Progenitor cell of endocrine pancreas (in vitro differentiated cells): ENCODE measurements around the gene SLC39A13. TPM values are rescaled to one million over a fixed set of nuclear protein-coding genes. Genes with fewer than 3 reads are reported as not detected.

Experiments used
- DNase-seq: peaks from one replicate; pipeline ENCODE4 v3.0.0; 2021; ENCODE audit warnings: low spot score; ENCODE audit not compliant: unreplicated experiment
- H3K27ac Mint-ChIP-seq: 2 replicates; pipeline ENCODE4 v1.8.0; 2021; ENCODE audit warnings: mild to moderate bottlenecking, moderate library complexity, mixed read lengths
- H3K27me3 Mint-ChIP-seq: 2 replicates; pipeline ENCODE4 v1.8.0; 2021; ENCODE audit warnings: mixed read lengths
- H3K36me3 Mint-ChIP-seq: 2 replicates; pipeline ENCODE4 v1.8.0; 2022; ENCODE audit warnings: mixed read lengths; ENCODE audit not compliant: insufficient read depth
- H3K4me1 Mint-ChIP-seq: 2 replicates; pipeline ENCODE4 v1.8.0; 2021; ENCODE audit warnings: low read depth, mixed read lengths
- H3K4me3 Mint-ChIP-seq: 2 replicates; pipeline ENCODE4 v1.8.0; 2021; ENCODE audit warnings: low read depth, mild to moderate bottlenecking, moderate library complexity, mixed read lengths
- H3K9me3 Mint-ChIP-seq: 2 replicates; pipeline ENCODE4 v1.8.0; 2021; ENCODE audit warnings: low read depth, mixed read lengths
- total RNA-seq: library from RNA; stranded (reverse); gene quantifications from 2 replicates; pipeline ENCODE4 v1.2.1, GENCODE V29; 2021
- TF ChIP-seq, protein P1 (sequence below): fragments of 200-600 bp; sonication (generic); IDR thresholded peaks from one replicate; pipeline ENCODE4 v1.5.0; 2021; ENCODE audit warnings: antibody characterized with exemption, mild to moderate bottlenecking; ENCODE audit not compliant: unreplicated experiment

The SLC39A13 gene
- total RNA-seq, 1 donor from 2014 or later: 42.4 TPM

DNA sequence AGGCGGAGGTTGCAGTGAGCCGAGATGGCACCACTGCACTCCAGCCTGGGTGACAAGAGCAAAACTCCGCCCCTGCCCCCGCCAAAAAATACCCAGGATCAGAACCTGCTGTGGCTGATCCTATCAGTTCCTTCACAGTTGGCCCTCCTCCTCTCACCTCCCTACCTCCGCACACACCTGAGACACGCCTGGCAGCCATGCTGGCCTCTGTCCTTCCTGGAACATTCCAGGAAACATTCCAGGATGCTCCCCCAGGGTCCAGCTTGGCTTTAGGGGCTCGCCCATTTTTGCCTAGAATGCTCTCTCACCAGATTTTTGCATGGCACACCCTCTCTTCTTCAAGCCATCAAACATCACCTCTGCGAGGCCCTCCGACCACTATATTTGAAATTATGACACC lies 38.4 kb downstream of the SLC39A13 start:
- no peak for DNase-seq
- no peaks in the 10 kb centered on the region for H3K27me3 Mint-ChIP-seq
- H3K9me3 Mint-ChIP-seq: no peaks in the 10 kb centered on the region
- peak overlapping the region; percentile 6 for H3K27ac Mint-ChIP-seq
- TF ChIP-seq, protein P1, sequence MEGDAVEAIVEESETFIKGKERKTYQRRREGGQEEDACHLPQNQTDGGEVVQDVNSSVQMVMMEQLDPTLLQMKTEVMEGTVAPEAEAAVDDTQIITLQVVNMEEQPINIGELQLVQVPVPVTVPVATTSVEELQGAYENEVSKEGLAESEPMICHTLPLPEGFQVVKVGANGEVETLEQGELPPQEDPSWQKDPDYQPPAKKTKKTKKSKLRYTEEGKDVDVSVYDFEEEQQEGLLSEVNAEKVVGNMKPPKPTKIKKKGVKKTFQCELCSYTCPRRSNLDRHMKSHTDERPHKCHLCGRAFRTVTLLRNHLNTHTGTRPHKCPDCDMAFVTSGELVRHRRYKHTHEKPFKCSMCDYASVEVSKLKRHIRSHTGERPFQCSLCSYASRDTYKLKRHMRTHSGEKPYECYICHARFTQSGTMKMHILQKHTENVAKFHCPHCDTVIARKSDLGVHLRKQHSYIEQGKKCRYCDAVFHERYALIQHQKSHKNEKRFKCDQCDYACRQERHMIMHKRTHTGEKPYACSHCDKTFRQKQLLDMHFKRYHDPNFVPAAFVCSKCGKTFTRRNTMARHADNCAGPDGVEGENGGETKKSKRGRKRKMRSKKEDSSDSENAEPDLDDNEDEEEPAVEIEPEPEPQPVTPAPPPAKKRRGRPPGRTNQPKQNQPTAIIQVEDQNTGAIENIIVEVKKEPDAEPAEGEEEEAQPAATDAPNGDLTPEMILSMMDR: no peak
- no peaks in the 10 kb centered on the region for H3K36me3 Mint-ChIP-seq
- H3K4me1 Mint-ChIP-seq: no peaks in the 10 kb centered on the region
- H3K4me3 Mint-ChIP-seq: no peak overlapping the region

DNA sequence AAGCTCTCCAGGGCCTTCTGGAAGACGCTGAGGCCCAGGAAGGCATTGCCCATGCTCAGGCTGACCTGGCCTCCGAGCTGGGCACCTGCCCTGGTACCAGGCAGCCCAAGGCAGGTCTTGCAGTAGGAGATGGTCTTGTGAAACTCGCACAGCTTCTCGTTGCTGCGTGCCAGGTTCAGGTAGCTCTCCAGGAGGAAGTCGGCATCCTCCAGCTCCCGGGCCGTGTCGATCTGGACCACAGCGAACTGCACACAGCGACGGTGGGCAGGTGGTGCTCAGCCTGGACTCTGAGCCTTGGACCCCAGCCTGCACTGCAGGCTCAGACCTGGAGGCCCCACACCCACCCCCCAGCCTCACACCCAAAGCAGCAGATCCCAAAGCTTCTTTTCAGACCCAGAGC lies 39.5 kb downstream of the SLC39A13 start:
- Mint-ChIP-seq H3K4me1 (no peaks in the 10 kb centered on the region), H3K27me3 (no peaks in the 10 kb centered on the region), H3K9me3 (no peaks in the 10 kb centered on the region), H3K27ac (no peak overlapping the region), H3K4me3 (no peak overlapping the region), H3K36me3 (no peaks in the 10 kb centered on the region)
- TF ChIP-seq, protein P1: no peak
- no peak for DNase-seq

DNA sequence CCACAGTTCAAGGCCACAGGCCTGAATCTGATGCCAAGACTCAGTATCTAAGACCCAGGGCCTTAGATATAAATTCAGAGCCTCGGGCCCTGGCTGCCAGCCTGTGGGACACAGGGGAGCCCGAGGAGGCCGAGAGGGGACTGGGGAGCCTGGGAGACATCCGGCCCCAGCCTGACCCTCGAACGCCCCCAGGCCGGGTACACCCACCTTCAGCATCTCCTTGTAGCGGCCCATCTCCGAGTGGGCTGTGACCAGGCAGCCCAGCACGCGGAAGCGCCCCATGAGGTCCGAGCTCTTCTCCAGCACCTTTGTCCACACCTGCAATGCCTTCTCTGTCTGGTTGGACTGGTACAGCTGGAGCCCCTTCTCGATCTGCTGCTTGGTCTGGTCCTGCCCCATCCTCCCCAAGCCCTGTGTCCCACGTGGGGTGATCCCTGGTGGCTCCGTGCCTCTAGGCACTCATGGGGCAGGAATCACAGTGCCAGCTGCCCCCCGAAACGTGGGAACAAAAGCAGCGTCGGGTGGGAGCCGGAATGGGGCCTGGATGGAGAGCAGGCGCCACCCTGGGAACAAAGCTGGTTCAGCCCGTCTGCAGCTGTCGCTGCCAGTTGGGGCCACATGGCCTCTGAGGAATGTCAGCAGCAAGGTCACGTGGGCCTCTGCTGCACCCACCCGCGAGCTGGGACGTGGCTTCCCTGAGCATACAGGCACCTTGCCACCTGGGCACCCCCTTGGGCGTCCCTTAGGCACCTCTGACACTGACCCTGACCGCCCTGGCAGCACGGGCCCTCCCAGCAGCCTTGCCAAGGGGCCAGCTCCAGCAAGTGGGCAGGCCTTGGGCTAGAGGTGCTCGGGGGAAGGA lies 40.4 kb downstream of the SLC39A13 start, which contains the start of gene RAPSN:
Gene RAPSN, minus strand, starts transcription at position 571 of the 862 bp plus-strand sequence. Its CDS starts 172 bp downstream, at position 399.
- TF ChIP-seq, protein P1: no peak
- no peak for DNase-seq
- Mint-ChIP-seq H3K27ac (no peak within 1 kb of the TSS), H3K27me3 (no peaks in the 10 kb centered on the region), H3K4me1 (no peaks in the 10 kb centered on the region), H3K36me3 (no peaks in the 10 kb centered on the region), H3K4me3 (no peak within 1 kb of the TSS), H3K9me3 (no peaks in the 10 kb centered on the region)

DNA sequence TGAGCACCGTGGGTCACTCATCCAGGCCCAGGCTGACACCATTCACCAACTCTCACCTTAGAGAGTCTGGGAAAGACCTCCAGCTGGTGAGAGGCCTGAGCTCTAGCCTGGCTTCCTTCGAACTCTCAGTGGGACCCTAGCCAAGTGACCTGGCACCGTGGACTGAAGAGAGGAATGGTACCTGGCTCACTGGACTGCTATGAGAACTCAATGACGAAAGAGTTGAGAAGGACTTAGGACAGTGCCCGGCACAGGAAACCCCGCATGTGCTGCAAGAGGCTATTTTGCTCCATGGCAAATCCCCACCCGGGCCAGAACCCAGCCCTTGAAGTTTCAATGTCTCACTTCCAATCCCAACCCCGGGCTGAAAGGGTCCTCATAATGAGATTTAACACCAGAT lies 41.2 kb downstream of the SLC39A13 start:
- H3K27ac Mint-ChIP-seq: no peak overlapping the region
- TF ChIP-seq, protein P1: no peak
- no peak overlapping the region for H3K4me3 Mint-ChIP-seq
- H3K27me3 Mint-ChIP-seq: no peaks in the 10 kb centered on the region
- DNase-seq: no peak
- no peaks in the 10 kb centered on the region for H3K9me3 Mint-ChIP-seq
- no peaks in the 10 kb centered on the region for H3K36me3 Mint-ChIP-seq
- no peaks in the 10 kb centered on the region for H3K4me1 Mint-ChIP-seq

DNA sequence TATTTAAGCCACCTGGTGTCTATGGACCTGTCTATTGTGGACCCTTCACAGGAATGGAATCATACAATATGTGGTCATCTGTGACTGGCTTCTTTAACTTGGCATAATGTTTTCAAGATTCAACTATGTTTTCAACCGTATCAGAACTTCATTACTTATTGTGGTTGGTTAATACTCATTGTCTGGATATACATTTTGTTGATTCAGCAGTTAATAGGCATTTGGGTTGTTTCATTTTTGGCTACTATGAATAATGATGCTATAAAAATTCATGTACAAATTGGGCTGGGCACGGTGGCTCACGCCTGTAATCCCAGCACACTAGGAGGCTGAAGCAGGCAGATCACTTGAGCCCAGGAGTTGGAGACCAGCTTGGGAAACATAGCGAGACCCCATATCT lies 43.0 kb downstream of the SLC39A13 start:
- DNase-seq: no peak
- Mint-ChIP-seq H3K4me3 (no peak overlapping the region), H3K9me3 (no peaks in the 10 kb centered on the region), H3K36me3 (no peaks in the 10 kb centered on the region), H3K27ac (no peak overlapping the region), H3K27me3 (no peaks in the 10 kb centered on the region), H3K4me1 (no peaks in the 10 kb centered on the region)
- TF ChIP-seq, protein P1: no peak
